PC-3 (cell line): ENCODE data around the gene ARHGAP24.

Experiments
- CTCF ChIP-seq: fragments of 300-600 bp; sonication (generic); conservative IDR thresholded peaks from 2 replicates; pipeline ENCODE4 v1.5.1; 2017; ENCODE audit warnings: antibody characterized with exemption, low read depth, mild to moderate bottlenecking, low read length
- EZH2phosphoT487 ChIP-seq: fragments of 300-600 bp; sonication (generic); IDR thresholded peaks from 2 replicates; pipeline ENCODE4 v1.6.1; 2018; ENCODE audit warnings: mild to moderate bottlenecking, antibody characterized with exemption, low read length, borderline replicate concordance

- TF ChIP-seq CTCF = no peak
- TF ChIP-seq EZH2phosphoT487 = no peak
Observed at GRCh38 chr4:85573270-85573669, 98.3 kb downstream of the ARHGAP24 start.
